ENCODE data around the gene SH3D19.

DNA sequence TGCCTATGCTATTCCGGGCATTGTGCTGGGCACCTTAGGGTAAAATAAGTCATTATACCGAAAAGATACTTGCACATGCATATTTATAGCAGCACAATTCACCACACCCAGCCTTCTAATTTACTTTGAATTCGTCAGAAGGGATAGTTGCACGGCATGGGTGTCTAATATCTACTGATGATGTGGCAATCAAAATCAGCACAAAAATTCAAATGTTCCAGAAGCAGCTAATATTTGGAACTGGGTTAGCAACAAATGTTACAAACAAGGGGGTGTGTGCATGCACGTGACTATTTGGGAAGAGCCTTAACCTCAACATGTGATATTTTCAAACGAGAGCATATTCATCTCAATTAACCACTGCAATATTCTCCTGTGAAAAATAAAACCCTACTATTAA is 128.2 kb downstream of the SH3D19 start:
- TF ChIP-seq CTCF (IDR thresholded peaks at IDR 0.05), result no peak
- no peak for TF ChIP-seq EP300 (IDR thresholded peaks at IDR 0.05; ENCODE audit: low read depth)

Data from transverse colon (tissue), 3 donors.